ENCODE measurements around the gene NKIRAS2.

DNA sequence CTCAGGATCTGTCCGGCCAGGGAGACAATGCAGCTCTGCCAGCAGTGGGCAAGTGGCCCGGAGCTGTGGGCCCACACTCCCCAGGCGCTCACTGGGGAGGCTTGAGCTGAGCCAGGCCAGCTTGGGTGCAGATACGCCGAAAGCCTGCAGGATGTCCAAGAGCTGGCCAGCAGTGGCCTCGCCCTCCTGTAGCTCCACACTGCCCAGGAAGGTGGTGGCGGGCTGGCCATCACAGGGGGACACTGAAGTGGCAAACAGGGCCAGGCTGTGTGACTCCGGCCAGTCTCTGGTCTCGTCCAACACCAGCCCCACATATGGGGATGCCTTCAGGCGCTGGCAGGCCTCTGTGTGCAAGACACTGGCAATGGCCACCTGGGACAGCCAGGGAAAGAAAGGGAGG, 20.9 kb downstream of the NKIRAS2 start:
- TF ChIP-seq MYNN (tag by site-specific recombination; IDR thresholded peaks at IDR 0.05; ENCODE audit: borderline replicate concordance), result no peak
- TF ChIP-seq MEIS1 (CRISPR knock-in tag; IDR thresholded peaks at IDR 0.05; ENCODE audit: borderline replicate concordance), result no peak
- no peak for TF ChIP-seq ZNF76 (tag by site-specific recombination; IDR thresholded peaks at IDR 0.05; ENCODE audit: borderline replicate concordance, low read depth)
- TF ChIP-seq ZNF266 (tag by site-specific recombination; IDR thresholded peaks at IDR 0.05; ENCODE audit: low read depth), result no peak
- TF ChIP-seq ZNF274 (IDR thresholded peaks at IDR 0.05; ENCODE audit: low read length), result no peak
- TF ChIP-seq ZNF274 (tag by site-specific recombination; IDR thresholded peaks at IDR 0.05; ENCODE audit: borderline replicate concordance), result no peak
- TF ChIP-seq HOXA7 (CRISPR knock-in tag; IDR thresholded peaks at IDR 0.05; ENCODE audit: borderline replicate concordance), result no peak
- no peak for TF ChIP-seq ZNF791 (tag by site-specific recombination; IDR thresholded peaks at IDR 0.05)
- TF ChIP-seq ZNF701 (tag by site-specific recombination; IDR thresholded peaks at IDR 0.05), result no peak
- TF ChIP-seq ZNF292 (tag by site-specific recombination; IDR thresholded peaks at IDR 0.05; ENCODE audit: borderline replicate concordance, low read depth), result no peak
- no peak for TF ChIP-seq ZNF302 (tag by site-specific recombination; IDR thresholded peaks at IDR 0.05; ENCODE audit: low read depth)
- TF ChIP-seq, protein P1, sequence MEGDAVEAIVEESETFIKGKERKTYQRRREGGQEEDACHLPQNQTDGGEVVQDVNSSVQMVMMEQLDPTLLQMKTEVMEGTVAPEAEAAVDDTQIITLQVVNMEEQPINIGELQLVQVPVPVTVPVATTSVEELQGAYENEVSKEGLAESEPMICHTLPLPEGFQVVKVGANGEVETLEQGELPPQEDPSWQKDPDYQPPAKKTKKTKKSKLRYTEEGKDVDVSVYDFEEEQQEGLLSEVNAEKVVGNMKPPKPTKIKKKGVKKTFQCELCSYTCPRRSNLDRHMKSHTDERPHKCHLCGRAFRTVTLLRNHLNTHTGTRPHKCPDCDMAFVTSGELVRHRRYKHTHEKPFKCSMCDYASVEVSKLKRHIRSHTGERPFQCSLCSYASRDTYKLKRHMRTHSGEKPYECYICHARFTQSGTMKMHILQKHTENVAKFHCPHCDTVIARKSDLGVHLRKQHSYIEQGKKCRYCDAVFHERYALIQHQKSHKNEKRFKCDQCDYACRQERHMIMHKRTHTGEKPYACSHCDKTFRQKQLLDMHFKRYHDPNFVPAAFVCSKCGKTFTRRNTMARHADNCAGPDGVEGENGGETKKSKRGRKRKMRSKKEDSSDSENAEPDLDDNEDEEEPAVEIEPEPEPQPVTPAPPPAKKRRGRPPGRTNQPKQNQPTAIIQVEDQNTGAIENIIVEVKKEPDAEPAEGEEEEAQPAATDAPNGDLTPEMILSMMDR (tag by site-specific recombination; IDR thresholded peaks at IDR 0.05), result no peak
- TF ChIP-seq, protein P2, sequence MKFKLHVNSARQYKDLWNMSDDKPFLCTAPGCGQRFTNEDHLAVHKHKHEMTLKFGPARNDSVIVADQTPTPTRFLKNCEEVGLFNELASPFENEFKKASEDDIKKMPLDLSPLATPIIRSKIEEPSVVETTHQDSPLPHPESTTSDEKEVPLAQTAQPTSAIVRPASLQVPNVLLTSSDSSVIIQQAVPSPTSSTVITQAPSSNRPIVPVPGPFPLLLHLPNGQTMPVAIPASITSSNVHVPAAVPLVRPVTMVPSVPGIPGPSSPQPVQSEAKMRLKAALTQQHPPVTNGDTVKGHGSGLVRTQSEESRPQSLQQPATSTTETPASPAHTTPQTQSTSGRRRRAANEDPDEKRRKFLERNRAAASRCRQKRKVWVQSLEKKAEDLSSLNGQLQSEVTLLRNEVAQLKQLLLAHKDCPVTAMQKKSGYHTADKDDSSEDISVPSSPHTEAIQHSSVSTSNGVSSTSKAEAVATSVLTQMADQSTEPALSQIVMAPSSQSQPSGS (tag by site-specific recombination; IDR thresholded peaks at IDR 0.05; ENCODE audit: low read depth), result no peak
- no peak for TF ChIP-seq PRDM1 (tag by site-specific recombination; IDR thresholded peaks at IDR 0.05)

Data from HEK293 (cell line).